PC-9 (cell line): ENCODE data around the gene XKR7.

ENCODE experiments used
- EZH2 ChIP-seq: fragments of 200-600 bp; sonication (generic); IDR thresholded peaks from 2 replicates; pipeline ENCODE4 v1.8.0; 2017; ENCODE audit warnings: antibody characterized with exemption, low read depth
- TF ChIP-seq, protein P1 (sequence below): fragments of 200-600 bp; sonication (generic); conservative IDR thresholded peaks from 2 replicates; pipeline ENCODE4 v1.6.1; 2017; ENCODE audit warnings: mixed run types, antibody characterized with exemption, mild to moderate bottlenecking, moderate library complexity

- TF ChIP-seq, protein P1, sequence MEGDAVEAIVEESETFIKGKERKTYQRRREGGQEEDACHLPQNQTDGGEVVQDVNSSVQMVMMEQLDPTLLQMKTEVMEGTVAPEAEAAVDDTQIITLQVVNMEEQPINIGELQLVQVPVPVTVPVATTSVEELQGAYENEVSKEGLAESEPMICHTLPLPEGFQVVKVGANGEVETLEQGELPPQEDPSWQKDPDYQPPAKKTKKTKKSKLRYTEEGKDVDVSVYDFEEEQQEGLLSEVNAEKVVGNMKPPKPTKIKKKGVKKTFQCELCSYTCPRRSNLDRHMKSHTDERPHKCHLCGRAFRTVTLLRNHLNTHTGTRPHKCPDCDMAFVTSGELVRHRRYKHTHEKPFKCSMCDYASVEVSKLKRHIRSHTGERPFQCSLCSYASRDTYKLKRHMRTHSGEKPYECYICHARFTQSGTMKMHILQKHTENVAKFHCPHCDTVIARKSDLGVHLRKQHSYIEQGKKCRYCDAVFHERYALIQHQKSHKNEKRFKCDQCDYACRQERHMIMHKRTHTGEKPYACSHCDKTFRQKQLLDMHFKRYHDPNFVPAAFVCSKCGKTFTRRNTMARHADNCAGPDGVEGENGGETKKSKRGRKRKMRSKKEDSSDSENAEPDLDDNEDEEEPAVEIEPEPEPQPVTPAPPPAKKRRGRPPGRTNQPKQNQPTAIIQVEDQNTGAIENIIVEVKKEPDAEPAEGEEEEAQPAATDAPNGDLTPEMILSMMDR: no peak
- TF ChIP-seq EZH2: no peak
Observed at GRCh38 chr20:32045999-32046398, 78.0 kb downstream of the XKR7 start.
